Naive thymus-derived CD4-positive, alpha-beta T cell (primary cell): ENCODE measurements around the gene KATNAL1. TPM values are rescaled to one million over a fixed set of nuclear protein-coding genes. Genes with fewer than 3 reads are reported as not detected.
A peak's percentile ranks its signal among the peaks of the same experiment; 100 is the strongest.

ENCODE experiments used
- ATAC-seq: fragments of 150-1000 bp; cut with Tn5 transposase; 2 replicates; pipeline ENCODE4 v1.10.0; 2021; ENCODE audit warnings: mild to moderate bottlenecking, moderate library complexity
- CTCF ChIA-PET: fragments of 350-600 bp; sonication (Branson Sonifier 250); formaldehyde crosslinking; loops from one replicate; lab custom pipeline; 2021; ENCODE audit warnings: antibody characterized with exemption; lab: Charles Lee
- POLR2A ChIA-PET: fragments of 350-600 bp; sonication (Branson Sonifier 250); formaldehyde crosslinking; loops from one replicate; lab custom pipeline; 2021; ENCODE audit warnings: antibody characterized with exemption, inconsistent platforms; lab: Charles Lee
- DNase-seq, 9 donors: peaks; one replicate each; pipeline versions ENCODE4 v3.0.0 to v3.0.0-alpha.2; 2020 to 2022; ENCODE audit warnings: mixed read lengths in 1 of 9
- H3K27ac ChIP-seq: one replicate; pipeline ENCODE4 v1.7.0; 2013; ENCODE audit warnings: mild to moderate bottlenecking, low read depth, low read length, moderate library complexity
- H3K27me3 ChIP-seq, 2 donors: one replicate each; pipeline ENCODE4 v1.7.0; 2013; ENCODE audit warnings: low read length in 2 of 2, mild to moderate bottlenecking in 2 of 2, moderate library complexity in 2 of 2; ENCODE audit not compliant: control insufficient read depth in 2 of 2, insufficient read depth in 2 of 2
- H3K36me3 ChIP-seq, 3 experiments: 1 replicate in 2 of 3; 2 replicates in 1 of 3; pipeline ENCODE4 v1.7.0; 2013; ENCODE audit warnings: low read length in 3 of 3, mild to moderate bottlenecking in 3 of 3, moderate library complexity in 1 of 3; ENCODE audit not compliant: insufficient read depth in 3 of 3, control insufficient read depth in 2 of 3
- H3K4me1 ChIP-seq, 2 donors: one replicate each; pipeline ENCODE4 v1.7.0; 2013; ENCODE audit warnings: low read length in 2 of 2, mild to moderate bottlenecking in 2 of 2, moderate library complexity in 1 of 2; ENCODE audit not compliant: control insufficient read depth in 2 of 2, insufficient read depth in 2 of 2
- H3K4me3 ChIP-seq: 2 replicates; pipeline ENCODE4 v1.7.0; 2013; ENCODE audit warnings: mild to moderate bottlenecking, low read length
- H3K9me3 ChIP-seq, 3 experiments: 1 replicate in 2 of 3; 2 replicates in 1 of 3; pipeline ENCODE4 v1.7.0; 2013; ENCODE audit warnings: low read length in 3 of 3; ENCODE audit not compliant: control insufficient read depth in 2 of 3
- H3K27ac Mint-ChIP-seq, 9 donors: one replicate each; pipeline ENCODE4 v1.8.0; 2020 to 2022; ENCODE audit warnings: mixed read lengths in 9 of 9, mild to moderate bottlenecking in 8 of 9, moderate library complexity in 5 of 9, inconsistent platforms in 2 of 9
- H3K27me3 Mint-ChIP-seq, 5 donors: one replicate each; pipeline ENCODE4 v1.8.0; 2021 to 2022; ENCODE audit warnings: mixed read lengths in 5 of 5, mild to moderate bottlenecking in 1 of 5
- H3K36me3 Mint-ChIP-seq, 5 donors: one replicate each; pipeline ENCODE4 v1.8.0; 2020 to 2022; ENCODE audit warnings: mixed read lengths in 5 of 5, mild to moderate bottlenecking in 3 of 5, inconsistent platforms in 1 of 5
- H3K4me1 Mint-ChIP-seq, 7 donors: one replicate each; pipeline ENCODE4 v1.8.0; 2020 to 2022; ENCODE audit warnings: mixed read lengths in 7 of 7, mild to moderate bottlenecking in 3 of 7, inconsistent platforms in 1 of 7
- H3K4me3 Mint-ChIP-seq, 10 donors: one replicate each; pipeline ENCODE4 v1.8.0; 2020 to 2022; ENCODE audit warnings: mild to moderate bottlenecking in 10 of 10, mixed read lengths in 10 of 10, moderate library complexity in 6 of 10, inconsistent platforms in 2 of 10
- H3K9me3 Mint-ChIP-seq, 11 donors: one replicate each; pipeline ENCODE4 v1.8.0; 2020 to 2022; ENCODE audit warnings: mixed read lengths in 11 of 11, mild to moderate bottlenecking in 4 of 11, inconsistent platforms in 1 of 11, moderate library complexity in 1 of 11
- intact Hi-C, 2 donors: fragments of 100-400 bp; cut with micrococcal nuclease; formaldehyde crosslinking; loops; one replicate each; pipeline ENCODE4 v1.15.1; 2023
- polyA plus RNA-seq, 2 donors: library from polyadenylated mRNA; unstranded; fragments of 300-500 nt; fragmentation: Illumina TruSeq; gene quantifications; one replicate each; pipeline ENCODE4 v1.2.3, GENCODE V29; 2021
- total RNA-seq, 6 experiments: library from RNA in 5 of 6; stranded (reverse) in 5 of 6; gene quantifications; 1 replicate in 5 of 6; 2 replicates in 1 of 6; pipeline ENCODE4 v1.2.3 and lab custom pipeline; 2021 to 2026

KATNAL1 gene
- total and polyA plus RNA-seq, 7 experiments from 2014 or later: 0.25 to 16.8 (median 2.4) TPM

GRCh38 chr13:30257468-30258099 is 49.8 kb downstream of the KATNAL1 start:
- intact Hi-C loops: loop anchor here in 1 of 2 donors (5.0 kb wide), 3 partner anchors 35 to 545 kb away; no protein-coding TSS in a partner anchor
- Histone ChIP-seq H3K27me3 (no peaks in the 10 kb centered on the region), H3K4me1 (no peaks in the 10 kb centered on the region), H3K36me3 (no peaks in the 10 kb centered on the region), H3K9me3 (no peaks in the 10 kb centered on the region), H3K4me3 (no peak overlapping the region), H3K27ac (no peak overlapping the region)
- ChIA-PET CTCF (interaction anchor here (0.8 kb wide), 1 partner anchor 141 kb away, joined by 3 read pairs; no protein-coding TSS in a partner anchor), POLR2A (interaction anchor here (0.8 kb wide), 1 partner anchor 25 kb away, joined by 3 read pairs; no protein-coding TSS in a partner anchor)
- Mint-ChIP-seq H3K9me3 (peaks cover 0 to 5% (median 0%) of the 10 kb centered on the region in 11 donors), H3K4me3 (no peak overlapping the region), H3K36me3 (peaks cover 0 to 19% (median 0%) of the 10 kb centered on the region in 5 donors), H3K4me1 (peaks cover 0 to 21% (median 14%) of the 10 kb centered on the region in 7 donors), H3K27me3 (no peaks in the 10 kb centered on the region), H3K27ac (peak overlapping the region in 2 of 9 donors; percentile 18 to 62)
- ATAC-seq (no peak), DNase-seq (no peak)

GRCh38 chr13:30256713-30257467 is 50.5 kb downstream of the KATNAL1 start:
- peaks cover 0 to 21% (median 14%) of the 10 kb centered on the region in 7 donors for H3K4me1 Mint-ChIP-seq
- intact Hi-C loops: loop anchor here in 1 of 2 donors (1.0 to 5.0 kb wide), 4 partner anchors 35 to 545 kb away; no protein-coding TSS in a partner anchor
- H3K27ac ChIP-seq: no peak overlapping the region
- no peak for DNase-seq
- H3K4me3 ChIP-seq: no peak overlapping the region
- H3K4me1 ChIP-seq: no peaks in the 10 kb centered on the region
- ATAC-seq: no peak
- no peaks in the 10 kb centered on the region for H3K36me3 ChIP-seq
- no peaks in the 10 kb centered on the region for H3K27me3 Mint-ChIP-seq
- H3K27me3 ChIP-seq: no peaks in the 10 kb centered on the region
- CTCF ChIA-PET: interaction anchor here (0.8 kb wide), 1 partner anchor 140 kb away, joined by 3 read pairs; no protein-coding TSS in a partner anchor
- no peaks in the 10 kb centered on the region for H3K9me3 ChIP-seq
- peaks cover 0 to 5% (median 0%) of the 10 kb centered on the region in 11 donors for H3K9me3 Mint-ChIP-seq
- no peak overlapping the region for H3K4me3 Mint-ChIP-seq
- POLR2A ChIA-PET: interaction anchor here (0.8 kb wide), 1 partner anchor 24 kb away, joined by 3 read pairs; no protein-coding TSS in a partner anchor
- peak overlapping the region in 2 of 9 donors; percentile 6 to 62 for H3K27ac Mint-ChIP-seq
- H3K36me3 Mint-ChIP-seq: peaks cover 0 to 19% (median 0%) of the 10 kb centered on the region in 5 donors

GRCh38 chr13:30255696-30256095 is 51.7 kb downstream of the KATNAL1 start:
- Histone ChIP-seq H3K27ac (no peak overlapping the region), H3K4me3 (no peak overlapping the region), H3K4me1 (no peaks in the 10 kb centered on the region), H3K9me3 (no peaks in the 10 kb centered on the region), H3K27me3 (no peaks in the 10 kb centered on the region), H3K36me3 (no peaks in the 10 kb centered on the region)
- no peaks in the 10 kb centered on the region for H3K27me3 Mint-ChIP-seq
- intact Hi-C loops: loop anchor here in 1 of 2 donors (1.0 to 5.0 kb wide), 5 partner anchors 37 to 547 kb away; no protein-coding TSS in a partner anchor
- ATAC-seq (no peak), DNase-seq (no peak)
- H3K9me3 Mint-ChIP-seq: peaks cover 0 to 5% (median 0%) of the 10 kb centered on the region in 11 donors
- H3K4me1 Mint-ChIP-seq: peaks cover 0 to 21% (median 15%) of the 10 kb centered on the region in 7 donors
- peaks cover 0 to 21% (median 0%) of the 10 kb centered on the region in 5 donors for H3K36me3 Mint-ChIP-seq
- ChIA-PET POLR2A (no interaction called here), CTCF (no interaction called here)
- H3K4me3 Mint-ChIP-seq: no peak overlapping the region
- no peak overlapping the region for H3K27ac Mint-ChIP-seq

- DNase-seq (no peak), ATAC-seq (no peak)
- Histone ChIP-seq H3K4me1 (no peaks in the 10 kb centered on the region), H3K4me3 (no peak overlapping the region), H3K27ac (no peak overlapping the region), H3K27me3 (no peaks in the 10 kb centered on the region), H3K9me3 (peaks cover 0 to 5% (median 0%) of the 10 kb centered on the region in 3 experiments), H3K36me3 (no peaks in the 10 kb centered on the region)
- Mint-ChIP-seq H3K9me3 (peaks cover 0 to 9% (median 4%) of the 10 kb centered on the region in 11 donors), H3K4me3 (no peak overlapping the region), H3K27ac (no peak overlapping the region), H3K4me1 (peaks cover 0 to 15% (median 7%) of the 10 kb centered on the region in 7 donors), H3K27me3 (no peaks in the 10 kb centered on the region), H3K36me3 (peaks cover 0 to 22% (median 0%) of the 10 kb centered on the region in 5 donors)
- ChIA-PET POLR2A (interaction anchor here (0.6 kb wide), 1 partner anchor 14 kb away, joined by 3 read pairs; no protein-coding TSS in a partner anchor), CTCF (no interaction called here)
- intact Hi-C loops: loop anchor here in 1 of 2 donors (2.0 kb wide), 1 partner anchor 121 kb away; no protein-coding TSS in a partner anchor
Measured at GRCh38 chr13:30253830-30254229, 53.5 kb downstream of the KATNAL1 start.

- H3K27me3 Mint-ChIP-seq: no peaks in the 10 kb centered on the region
- peaks cover 0 to 3% (median 0%) of the 10 kb centered on the region in 7 donors for H3K4me1 Mint-ChIP-seq
- peaks cover 0 to 20% (median 5%) of the 10 kb centered on the region in 11 donors for H3K9me3 Mint-ChIP-seq
- no peaks in the 10 kb centered on the region for H3K27me3 ChIP-seq
- DNase-seq (no peak), ATAC-seq (no peak)
- intact Hi-C loops: no loop called here
- no peaks in the 10 kb centered on the region for H3K4me1 ChIP-seq
- H3K4me3 Mint-ChIP-seq: no peak overlapping the region
- ChIA-PET POLR2A (no interaction called here), CTCF (no interaction called here)
- peaks cover 0 to 5% (median 0%) of the 10 kb centered on the region in 3 experiments for H3K9me3 ChIP-seq
- H3K27ac Mint-ChIP-seq: no peak overlapping the region
- H3K4me3 ChIP-seq: no peak overlapping the region
- H3K36me3 Mint-ChIP-seq: peaks cover 0 to 42% (median 3%) of the 10 kb centered on the region in 5 donors
- no peak overlapping the region for H3K27ac ChIP-seq
- no peaks in the 10 kb centered on the region for H3K36me3 ChIP-seq
Measured at GRCh38 chr13:30247406-30247805, 59.9 kb downstream of the KATNAL1 start.

- Mint-ChIP-seq H3K4me3 (no peak overlapping the region), H3K27ac (no peak overlapping the region), H3K9me3 (peaks cover 0 to 15% (median 0%) of the 10 kb centered on the region in 11 donors), H3K4me1 (peaks cover 0 to 5% (median 0%) of the 10 kb centered on the region in 7 donors), H3K27me3 (no peaks in the 10 kb centered on the region), H3K36me3 (peaks cover 0 to 35% (median 0%) of the 10 kb centered on the region in 5 donors)
- DNase-seq (no peak), ATAC-seq (no peak)
- POLR2A ChIA-PET: no interaction called here
- Histone ChIP-seq H3K4me3 (no peak overlapping the region), H3K4me1 (no peaks in the 10 kb centered on the region), H3K27me3 (no peaks in the 10 kb centered on the region), H3K36me3 (no peaks in the 10 kb centered on the region), H3K9me3 (no peaks in the 10 kb centered on the region), H3K27ac (no peak overlapping the region)
- CTCF ChIA-PET: no interaction called here
- intact Hi-C loops: no loop called here
Measured at GRCh38 chr13:30241532-30241931, 65.8 kb downstream of the KATNAL1 start.
